Measurements from ENCODE around the gene DOC2A. TPM values are rescaled to one million over a fixed set of nuclear protein-coding genes. Genes with fewer than 3 reads are reported as not detected.

Gene DOC2A
- total and polyA plus RNA-seq, 9 of the 15 experiments (the other 6 are each of a cell fraction or from before 2014, with no cell fraction given), result 0.03 to 0.38 (median 0.28) TPM; not detected in 1

DNA sequence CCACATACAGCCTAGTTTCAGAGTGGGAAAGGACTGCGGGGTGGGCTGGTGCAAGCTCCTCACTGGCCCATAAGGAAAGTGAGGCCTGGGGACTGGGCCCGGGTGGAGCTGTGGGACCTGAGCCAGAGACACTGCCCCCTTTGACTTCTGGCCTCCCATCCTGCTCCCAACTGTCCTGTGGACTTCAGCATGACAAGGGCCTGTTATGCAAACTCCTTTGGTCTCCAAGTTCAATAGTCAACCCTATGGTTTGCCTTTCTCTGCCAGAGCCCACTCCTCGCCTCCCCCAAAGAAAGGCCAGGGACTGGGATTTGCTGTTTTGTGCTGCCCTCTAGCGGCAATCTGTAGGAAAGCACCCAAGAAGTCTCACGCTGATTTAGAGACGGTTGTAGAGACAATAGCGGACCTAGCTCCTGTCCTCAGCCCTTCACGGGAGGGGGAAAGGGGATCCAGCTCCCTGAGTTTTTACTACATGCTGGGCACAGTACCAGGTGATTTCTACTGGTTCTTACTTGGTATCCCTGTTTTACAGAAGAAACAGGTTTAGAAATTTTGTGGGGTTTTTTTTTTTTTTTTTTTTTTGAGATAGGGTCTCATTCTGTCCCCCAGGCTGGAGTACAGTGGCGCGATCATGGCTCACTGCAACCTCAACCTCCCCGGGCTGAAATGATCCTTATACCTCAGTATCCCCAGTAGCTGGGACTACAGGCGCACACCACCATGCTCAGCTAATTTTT lies 21.4 kb upstream of the DOC2A start (continued):
- 0 out of 2 replicates have a peak, but pooled peaks have one; percentile 19 for TF ChIP-seq ZNF263 (CRISPR knock-in tag; IDR thresholded peaks at IDR 0.05; ENCODE audit: borderline replicate concordance)
- TF ChIP-seq JUN (IDR thresholded peaks at IDR 0.05; ENCODE audit: borderline replicate concordance, low read depth, low read length), result 0 out of 2 replicates have a peak, but pooled peaks have one; percentile 14
- no peak for TF ChIP-seq JUN (CRISPR knock-in tag; IDR thresholded peaks at IDR 0.05; ENCODE audit: borderline replicate concordance)

DNA sequence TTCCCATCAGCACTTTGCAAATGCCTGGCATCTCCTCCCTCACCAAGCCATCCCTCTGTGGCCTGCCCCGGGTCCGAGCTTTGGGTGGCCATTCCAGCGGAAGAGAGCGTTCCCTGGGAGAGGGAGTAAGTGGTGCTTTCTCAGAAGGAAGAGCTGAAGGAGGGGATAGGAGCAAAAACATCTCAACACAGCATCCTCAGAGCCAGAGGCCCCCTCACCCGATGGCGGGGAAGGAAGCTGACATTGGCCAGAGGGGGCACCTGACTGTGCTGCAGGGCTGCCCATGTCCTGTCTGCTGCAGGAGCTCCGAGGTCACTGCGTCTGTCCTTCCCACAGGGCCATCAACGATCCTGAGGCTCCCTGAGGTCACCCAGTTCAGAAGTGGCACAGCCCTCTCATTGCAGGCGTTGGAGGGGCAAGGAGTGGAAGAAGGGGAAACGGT lies 20.7 kb upstream of the DOC2A start:
- BruUV-seq (replicated peaks), result no TSS peak
- peaks cover 19 to 66% of the 10 kb centered on the region in 2 experiments; a peak in 4 of 5 replicates for H3K27me3 ChIP-seq (ENCODE audit: control insufficient read depth in 2 of 2, insufficient read depth in 2 of 2, low read length in 2 of 2)
- TF ChIP-seq MYBL2 (IDR thresholded peaks at IDR 0.05; ENCODE audit: low read depth), result no peak
- TF ChIP-seq MYBL2 (CRISPR knock-in tag; IDR thresholded peaks at IDR 0.05; ENCODE audit: borderline replicate concordance), result no peak
- no peak for TF ChIP-seq SIRT6 (IDR thresholded peaks at IDR 0.05; ENCODE audit: low read depth, low read length)
- no peak for TF ChIP-seq NR3C1 (CRISPR knock-in tag; IDR thresholded peaks at IDR 0.05)
- no peak for TF ChIP-seq KAT7 (CRISPR knock-in tag; IDR thresholded peaks at IDR 0.05; ENCODE audit: borderline replicate concordance)
- TF ChIP-seq ZNF75A (CRISPR knock-in tag; IDR thresholded peaks at IDR 0.05), result no peak
- TF ChIP-seq ZNF764 (CRISPR knock-in tag; IDR thresholded peaks at IDR 0.05; ENCODE audit: low read depth), result no peak
- TF ChIP-seq EZH2 (IDR thresholded peaks at IDR 0.05; ENCODE audit: borderline replicate concordance, low read depth, low read length), result no peak
- TF ChIP-seq, protein P1, sequence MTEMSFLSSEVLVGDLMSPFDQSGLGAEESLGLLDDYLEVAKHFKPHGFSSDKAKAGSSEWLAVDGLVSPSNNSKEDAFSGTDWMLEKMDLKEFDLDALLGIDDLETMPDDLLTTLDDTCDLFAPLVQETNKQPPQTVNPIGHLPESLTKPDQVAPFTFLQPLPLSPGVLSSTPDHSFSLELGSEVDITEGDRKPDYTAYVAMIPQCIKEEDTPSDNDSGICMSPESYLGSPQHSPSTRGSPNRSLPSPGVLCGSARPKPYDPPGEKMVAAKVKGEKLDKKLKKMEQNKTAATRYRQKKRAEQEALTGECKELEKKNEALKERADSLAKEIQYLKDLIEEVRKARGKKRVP (CRISPR knock-in tag; IDR thresholded peaks at IDR 0.05), result no peak
- TF ChIP-seq, protein P2, sequence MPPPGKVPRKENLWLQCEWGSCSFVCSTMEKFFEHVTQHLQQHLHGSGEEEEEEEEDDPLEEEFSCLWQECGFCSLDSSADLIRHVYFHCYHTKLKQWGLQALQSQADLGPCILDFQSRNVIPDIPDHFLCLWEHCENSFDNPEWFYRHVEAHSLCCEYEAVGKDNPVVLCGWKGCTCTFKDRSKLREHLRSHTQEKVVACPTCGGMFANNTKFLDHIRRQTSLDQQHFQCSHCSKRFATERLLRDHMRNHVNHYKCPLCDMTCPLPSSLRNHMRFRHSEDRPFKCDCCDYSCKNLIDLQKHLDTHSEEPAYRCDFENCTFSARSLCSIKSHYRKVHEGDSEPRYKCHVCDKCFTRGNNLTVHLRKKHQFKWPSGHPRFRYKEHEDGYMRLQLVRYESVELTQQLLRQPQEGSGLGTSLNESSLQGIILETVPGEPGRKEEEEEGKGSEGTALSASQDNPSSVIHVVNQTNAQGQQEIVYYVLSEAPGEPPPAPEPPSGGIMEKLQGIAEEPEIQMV (tag; conservative IDR thresholded peaks at IDR 0.05; ENCODE audit: low read depth), result no peak
- TF ChIP-seq ZNF830 (CRISPR knock-in tag; IDR thresholded peaks at IDR 0.05), result no peak
- TF ChIP-seq PHB (CRISPR knock-in tag; IDR thresholded peaks at IDR 0.05), result no peak
- no peak for TF ChIP-seq SAFB (IDR thresholded peaks at IDR 0.05; ENCODE audit: borderline replicate concordance, low read depth, low read length)
- TF ChIP-seq SRSF9 (IDR thresholded peaks at IDR 0.05; ENCODE audit: borderline replicate concordance, low read depth, low read length), result no peak

More for the DNA sequence above, 20.7 kb upstream of the DOC2A start:
- intact Hi-C loops (cut with micrococcal nuclease), result no loop called here
- H3K27ac ChIP-seq (ENCODE audit: extremely low read depth, low read depth, low read length), result no peak overlapping the region
- H3K79me2 ChIP-seq (ENCODE audit: control insufficient read depth, insufficient read depth, low read length), result no peaks in the 10 kb centered on the region
- H3K36me3 ChIP-seq (ENCODE audit: control insufficient read depth, insufficient read depth, low read length), result no peaks in the 10 kb centered on the region
- POLR2A ChIA-PET, result no interaction called here
- H3K4me1 ChIP-seq (replicated peaks in 1 of 2; ENCODE audit: control insufficient read depth in 2 of 2, insufficient read depth in 2 of 2, low read length in 2 of 2), result peaks cover 0 to 28% of the 10 kb centered on the region in 2 experiments; a peak in 2 of 5 replicates
- WGBS (ENCODE audit: insufficient coverage, low coverage, missing lambda C conversion rate), result 11% methylated on average over 11 of the region's 11 CpGs
- H4K20me1 ChIP-seq (replicated peaks; ENCODE audit: control insufficient read depth, insufficient read depth, low read length), result peaks cover 13% of the 10 kb centered on the region; the same call in 1 of the 2 replicates
- in situ Hi-C loops (cut with MboI), result no loop called here
- H3K9ac ChIP-seq (ENCODE audit: insufficient read depth in 1 of 2, low read depth in 2 of 2, low read length in 2 of 2), result no peak overlapping the region
- H3K4me3 ChIP-seq, result no peak overlapping the region
- peaks cover 4% of the 10 kb centered on the region for H3K9me1 ChIP-seq (ENCODE audit: control insufficient read depth, insufficient read depth, low read length)
- DNase-seq (ENCODE audit: extremely low read depth in 1 of 4, low spot score in 3 of 4), result no peak
- H3K4me2 ChIP-seq (ENCODE audit: insufficient read depth, low read length), result no peak overlapping the region
- no peak overlapping the region for H2AFZ ChIP-seq (ENCODE audit: low read depth, low read length)
- ATAC-seq, result no peak
- CTCF ChIA-PET (ENCODE audit: low intra/inter-chr PET ratio), result interaction anchor here (0.6 kb wide), 1 partner anchor 1185 kb away, joined by 3 read pairs; the partner anchor contains the start of gene TUFM
- FAIRE-seq, result no peak
- no peaks in the 10 kb centered on the region for H3K9me3 ChIP-seq (replicated peaks; ENCODE audit: control insufficient read depth, insufficient read depth, low read depth, low read length)
